K562 (cell line): ENCODE measurements around the gene SMAD7. TPM values are rescaled to one million over a fixed set of nuclear protein-coding genes. Genes with fewer than 3 reads are reported as not detected.

ENCODE experiments used
- ATAC-seq: fragments of 200-7000 bp; cut with Tn5 transposase; 3 replicates; pipeline ENCODE4 v1.9.1; 2020; ENCODE audit warnings: moderate library complexity
- BruUV-seq: library from RNA; stranded (reverse); fragments of 400-500 nt; replicated peaks from 2 replicates; lab custom pipeline; 2021; lab: Mats Ljungman, UMichigan
- CTCF ChIA-PET: fragments of 300-600 bp; formaldehyde crosslinking; extraction: SDS; loops from one replicate; lab custom pipeline; 2021; ENCODE audit warnings: low intra/inter-chr PET ratio; lab: Yijun Ruan, JAX
- POLR2A ChIA-PET: fragments of 300-600, 350-650 bp; sonication (Branson Sonifier 250); formaldehyde crosslinking; extraction: SDS; loops from one replicate; lab custom pipeline; 2021; ENCODE audit warnings: antibody characterized with exemption, inconsistent platforms; lab: Yijun Ruan, JAX
- DNase-seq, 4 experiments: peaks; one replicate each; pipeline versions ENCODE4 v3.0.0 to v3.0.0-alpha.2; 2011 to 2018; ENCODE audit warnings: low spot score in 3 of 4, mixed read lengths in 3 of 4; ENCODE audit errors: extremely low read depth in 1 of 4
- FAIRE-seq: peaks from 2 replicates; lab custom pipeline; 2011; peaks lifted over from hg19 to GRCh38; lab: Jason Lieb, UNC
- H2AFZ ChIP-seq: 2 replicates; pipeline ENCODE4 v1.6.0; 2011; ENCODE audit warnings: low read depth, low read length, control low read depth, inconsistent platforms
- H3K27ac ChIP-seq: fragments of 200-600 bp; 3 replicates; pipeline ENCODE4 v1.8.0; 2011; ENCODE audit warnings: low read depth, mild to moderate bottlenecking, control low read depth, inconsistent platforms, low read length, moderate library complexity, mixed read lengths; ENCODE audit errors: extremely low read depth
- H3K27me3 ChIP-seq, 2 experiments: fragments of 300-600 bp in 1 of 2; 2 replicates in 1 of 2; 3 replicates in 1 of 2; pipeline versions ENCODE4 v1.6.0 to v1.8.0; 2011; ENCODE audit warnings: inconsistent platforms in 2 of 2, low read length in 2 of 2, mild to moderate bottlenecking in 1 of 2, mixed read lengths in 1 of 2, moderate library complexity in 1 of 2; ENCODE audit not compliant: control insufficient read depth in 2 of 2, insufficient read depth in 2 of 2
- H3K36me3 ChIP-seq: fragments of 300-600 bp; 3 replicates; pipeline ENCODE4 v1.8.0; 2011; ENCODE audit warnings: mild to moderate bottlenecking, low read length, inconsistent platforms; ENCODE audit not compliant: control insufficient read depth, insufficient read depth
- H3K4me1 ChIP-seq, 2 experiments: fragments of 200-600 bp in 1 of 2; replicated peaks in 1 of 2; 2 replicates in 1 of 2; 3 replicates in 1 of 2; pipeline versions ENCODE4 v1.5.1 to v1.8.0; 2011; ENCODE audit warnings: inconsistent platforms in 2 of 2, low read length in 2 of 2, mild to moderate bottlenecking in 1 of 2, mixed read lengths in 1 of 2, moderate library complexity in 1 of 2; ENCODE audit not compliant: control insufficient read depth in 2 of 2, insufficient read depth in 2 of 2
- H3K4me2 ChIP-seq: 2 replicates; pipeline ENCODE4 v1.6.1; 2011; ENCODE audit warnings: low read length, control low read depth, inconsistent platforms, mixed read lengths; ENCODE audit not compliant: insufficient read depth
- H3K4me3 ChIP-seq: fragments of 200-600 bp; sonication (generic), shearing (Covaris generic); 2 replicates; pipeline ENCODE4 v1.5.1; 2016; ENCODE audit warnings: control low read depth, inconsistent platforms
- H3K79me2 ChIP-seq: fragments of 200-600 bp; 3 replicates; pipeline ENCODE4 v1.8.0; 2011; ENCODE audit warnings: low read length, inconsistent platforms; ENCODE audit not compliant: control insufficient read depth, insufficient read depth
- H3K9ac ChIP-seq, 2 experiments: 2 replicates each; pipeline versions ENCODE4 v1.6.0 to v1.6.1; 2011; ENCODE audit warnings: low read depth in 2 of 2, low read length in 2 of 2, control low read depth in 1 of 2, inconsistent platforms in 1 of 2, mild to moderate bottlenecking in 1 of 2, mixed read lengths in 1 of 2; ENCODE audit not compliant: insufficient read depth in 1 of 2
- H3K9me1 ChIP-seq: one replicate; pipeline ENCODE4 v1.6.0; 2011; ENCODE audit warnings: inconsistent platforms, mild to moderate bottlenecking, low read length, moderate library complexity; ENCODE audit not compliant: control insufficient read depth, insufficient read depth
- H3K9me3 ChIP-seq: replicated peaks from 2 replicates; pipeline ENCODE4 v1.5.1; 2011; ENCODE audit warnings: low read depth, low read length, inconsistent platforms; ENCODE audit not compliant: control insufficient read depth, insufficient read depth
- H4K20me1 ChIP-seq: replicated peaks from 2 replicates; pipeline ENCODE4 v1.6.1; 2011; ENCODE audit warnings: low read length, inconsistent platforms, mixed read lengths; ENCODE audit not compliant: control insufficient read depth, insufficient read depth
- AFF1 ChIP-seq, 2 experiments: fragments of 450-650 bp; IDR thresholded peaks; 2 replicates each; pipeline ENCODE4 v1.6.1; 2018; ENCODE audit warnings: mild to moderate bottlenecking in 2 of 2, low read depth in 1 of 2; ENCODE audit not compliant: partially characterized antibody in 2 of 2
- ASH1L ChIP-seq: fragments of 450-650 bp; IDR thresholded peaks from 2 replicates; pipeline ENCODE4 v1.6.1; 2018; ENCODE audit warnings: borderline replicate concordance, mild to moderate bottlenecking, low read depth; ENCODE audit not compliant: partially characterized antibody
- CSDE1 ChIP-seq, 2 experiments: fragments of 450-650 bp; IDR thresholded peaks; 2 replicates each; pipeline ENCODE4 v1.6.1; 2016; ENCODE audit warnings: mild to moderate bottlenecking in 1 of 2
- HCFC1 ChIP-seq: IDR thresholded peaks from 2 replicates; pipeline ENCODE4 v1.6.1; 2012; ENCODE audit warnings: low read depth, low read length, improper control_type of control experiment
- HMG20B ChIP-seq: fragments of 250-450 bp; sonication (Bioruptor Pico); IDR thresholded peaks from 2 replicates; pipeline ENCODE4 v1.5.0; 2021; ENCODE audit warnings: mild to moderate bottlenecking
- MYNN ChIP-seq, 2 experiments: sonication (generic); formaldehyde crosslinking in 1 of 2; IDR thresholded peaks; 2 replicates each; pipeline versions ENCODE4 v1.5.0 to v1.6.1; 2016 to 2020; ENCODE audit warnings: antibody characterized with exemption in 1 of 2, missing genetic modification reagents in 1 of 2
- PHF20 ChIP-seq: fragments of 450-650 bp; IDR thresholded peaks from 2 replicates; pipeline ENCODE4 v1.6.1; 2018; ENCODE audit not compliant: partially characterized antibody
- POU5F1 ChIP-seq: fragments of 150-350 bp; IDR thresholded peaks from 2 replicates; pipeline ENCODE4 v1.6.1; 2014; ENCODE audit warnings: borderline replicate concordance, low read length, low read depth, mild to moderate bottlenecking; ENCODE audit not compliant: partially characterized antibody
- SMC3 ChIP-seq: conservative IDR thresholded peaks from 2 replicates; pipeline ENCODE4 v1.6.1; 2011; ENCODE audit warnings: low read depth, low read length, improper control_type of control experiment; ENCODE audit not compliant: insufficient read depth
- TFAP4 ChIP-seq: sonication (generic); formaldehyde crosslinking; IDR thresholded peaks from 2 replicates; pipeline ENCODE4 v1.8.0; 2022; ENCODE audit warnings: missing genetic modification reagents, mild to moderate bottlenecking, moderate library complexity, borderline replicate concordance
- THRB ChIP-seq: fragments of 450-650 bp; formaldehyde crosslinking; conservative IDR thresholded peaks from 2 replicates; pipeline ENCODE4 v1.4.0; 2022; ENCODE audit warnings: mild to moderate bottlenecking, missing genetic modification characterization
- XRCC5 ChIP-seq: fragments of 200-400 bp; formaldehyde crosslinking; IDR thresholded peaks from 2 replicates; pipeline ENCODE4 v1.6.1; 2017; ENCODE audit warnings: low read depth, mild to moderate bottlenecking, low read length
- ZC3H4 ChIP-seq: sonication (generic); formaldehyde crosslinking; IDR thresholded peaks from 2 replicates; pipeline ENCODE4 v1.9.0; 2021; ENCODE audit warnings: missing genetic modification reagents, borderline replicate concordance
- ZNF41 ChIP-seq: fragments of 250-450 bp; sonication (Bioruptor Pico); conservative IDR thresholded peaks from 2 replicates; pipeline ENCODE4 v1.4.0; 2020; ENCODE audit warnings: mild to moderate bottlenecking
- WGBS: fragments of 100-300 bp; shearing (Covaris generic); methylation state at CpG from one replicate; pipeline ENCODE4 v1.1.6; 2016; ENCODE audit warnings: low coverage, mixed read lengths; ENCODE audit not compliant: insufficient coverage; ENCODE audit errors: missing lambda C conversion rate; 5-methylcytosine and 5-hydroxymethylcytosine counted together
- in situ Hi-C: fragments of 300-500 bp; cut with MboI; formaldehyde crosslinking; loops from 4 replicates; pipeline ENCODE4 v1.15.0; 2018; ENCODE audit warnings: inconsistent platforms, mixed read lengths
- intact Hi-C: fragments of 100-400 bp; cut with micrococcal nuclease; formaldehyde crosslinking; loops from 2 replicates; pipeline ENCODE4 v1.14.2; 2022
- polyA plus RNA-seq, 8 experiments: library from polyadenylated mRNA; depleted of rRNA in 4 of 8; stranded (reverse) in 5 of 8; unstranded in 3 of 8; fragments of >200 nt; fragmentation: Nextera tagmentation in 2 of 8; fragmentation: Illumina TruSeq in 1 of 8; extraction: Ambion mirVana in 2 of 8; extraction: Trizol in 1 of 8; gene quantifications; 2 replicates each; pipeline versions ENCODE4 v1.2.1 to v1.2.3, GENCODE V29; 2011 to 2014; ENCODE audit warnings: inconsistent platforms in 1 of 8, missing spikeins in 1 of 8
- total RNA-seq, 7 experiments: library from RNA; depleted of rRNA in 6 of 7; stranded (reverse); fragments of >200 nt in 6 of 7; fragmentation: Illumina TruSeq in 2 of 7; extraction: Trizol in 2 of 7; gene quantifications; 2 replicates each; pipeline versions ENCODE4 v1.2.1 to v1.2.3, GENCODE V29; 2011 to 2021; ENCODE audit warnings: low replicate concordance in 1 of 7

The SMAD7 gene
- total and polyA plus RNA-seq, 9 of the 15 experiments (the other 6 are each of a cell fraction or from before 2014, with no cell fraction given) = 0.13 to 3.0 (median 1.6) TPM

- no peaks in the 10 kb centered on the region for H3K9me1 ChIP-seq
- H3K27me3 ChIP-seq = no peaks in the 10 kb centered on the region
- TF ChIP-seq CSDE1 (IDR thresholded peaks at IDR 0.05) = no peak
- no peak for TF ChIP-seq TFAP4
- no peak for TF ChIP-seq MYNN (IDR thresholded peaks at IDR 0.05)
- TF ChIP-seq MYNN (CRISPR knock-in tag; IDR thresholded peaks at IDR 0.05) = no peak
- TF ChIP-seq XRCC5 = no peak
- no peak for TF ChIP-seq HMG20B (CRISPR knock-in tag)
- TF ChIP-seq PHF20 = no peak
- TF ChIP-seq THRB (CRISPR knock-in tag) = no peak
- TF ChIP-seq ASH1L = no peak
- no peak for TF ChIP-seq ZC3H4 (CRISPR knock-in tag)
- no peak for TF ChIP-seq SMC3
- TF ChIP-seq HCFC1 = no peak
- TF ChIP-seq AFF1 (IDR thresholded peaks at IDR 0.05; ENCODE audit: low read depth in 1 of 2, partially characterized antibody in 2 of 2) = no peak
- TF ChIP-seq ZNF41 (CRISPR knock-in tag) = no peak
- no peak for TF ChIP-seq POU5F1
- no peaks in the 10 kb centered on the region for H3K9me3 ChIP-seq
- no peaks in the 10 kb centered on the region for H3K79me2 ChIP-seq
- H3K4me2 ChIP-seq = no peak overlapping the region
- intact Hi-C loops = no loop called here
- WGBS = 51% methylated on average over 11 of the region's 18 CpGs
- CTCF ChIA-PET = no interaction called here
- H2AFZ ChIP-seq = no peak overlapping the region
- ATAC-seq = no peak
- H3K4me3 ChIP-seq = no peak overlapping the region
- FAIRE-seq = no peak
- POLR2A ChIA-PET = interaction anchor here (0.6 kb wide), 1 partner anchor 137 kb away, joined by 3 read pairs; no protein-coding TSS in a partner anchor
- no peak overlapping the region for H3K9ac ChIP-seq
- in situ Hi-C loops = no loop called here
- DNase-seq = no peak
- no peaks in the 10 kb centered on the region for H3K36me3 ChIP-seq
- no peaks in the 10 kb centered on the region for H4K20me1 ChIP-seq
- BruUV-seq = no TSS peak
- H3K27ac ChIP-seq = no peak overlapping the region
- peaks cover 0 to 14% of the 10 kb centered on the region in 2 experiments; a peak in 2 of 5 replicates for H3K4me1 ChIP-seq
These were observed 62.6 kb downstream of the SMAD7 start for GRCh38 chr18:48887905-48888772.
